HTR-8/SVneo (cell line): ENCODE data around the gene NACC2.
A peak's percentile ranks its signal among the peaks of the same experiment; 100 is the strongest.

Source experiments
- DNase-seq: peaks from one replicate; pipeline ENCODE4 v3.0.0; 2011; ENCODE audit warnings: low spot score, mixed read lengths; ENCODE audit not compliant: insufficient read length
- FAIRE-seq: peaks from 2 replicates; lab custom pipeline; 2011; peaks lifted over from hg19 to GRCh38; lab: Jason Lieb, UNC

Gene NACC2

DNA sequence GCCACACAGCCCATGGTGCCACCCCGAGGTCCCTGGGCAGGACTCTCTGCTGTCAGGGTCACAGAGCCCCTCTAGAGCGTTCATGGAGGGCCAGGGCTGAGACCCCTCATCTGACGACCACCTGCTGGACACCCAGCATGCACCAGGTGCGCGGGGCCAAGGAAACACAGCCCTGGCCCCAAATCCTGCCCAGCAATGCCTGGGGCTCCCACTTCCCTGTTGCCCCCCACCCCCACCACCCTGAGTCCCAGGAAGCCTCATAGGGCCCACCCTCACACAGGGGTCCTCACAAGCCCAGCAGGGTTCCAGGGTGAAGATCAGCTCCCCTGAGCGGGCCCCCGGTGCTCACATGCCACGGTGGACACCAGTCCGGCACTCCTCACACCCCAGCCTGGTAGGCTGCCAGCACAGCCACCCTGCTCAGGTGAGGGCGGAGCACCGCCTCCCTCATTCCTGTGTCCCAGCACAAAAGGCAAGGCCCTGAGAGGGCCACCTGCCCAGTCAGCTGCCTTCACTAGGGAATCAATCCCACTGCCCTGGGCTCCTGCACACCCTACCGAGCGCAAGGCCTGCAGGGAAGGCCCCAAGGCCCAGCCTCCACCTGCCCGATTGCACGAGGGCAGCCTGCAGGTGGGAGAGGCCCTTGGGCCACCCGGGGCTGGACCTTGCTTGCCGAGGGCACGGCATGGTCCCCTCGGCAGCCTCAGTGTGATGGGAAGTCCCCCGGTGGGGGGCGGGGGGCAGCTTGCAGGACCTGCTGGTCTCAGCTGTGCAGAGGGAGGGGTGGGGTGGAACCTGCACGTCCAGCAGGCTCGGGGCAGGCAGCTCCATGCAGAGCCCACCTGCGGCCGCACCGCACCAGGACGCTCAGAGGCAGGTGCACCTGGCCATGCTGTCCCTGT is 77.5 kb downstream of the NACC2 start:
- DNase-seq (no peak), FAIRE-seq (no peak)

DNA sequence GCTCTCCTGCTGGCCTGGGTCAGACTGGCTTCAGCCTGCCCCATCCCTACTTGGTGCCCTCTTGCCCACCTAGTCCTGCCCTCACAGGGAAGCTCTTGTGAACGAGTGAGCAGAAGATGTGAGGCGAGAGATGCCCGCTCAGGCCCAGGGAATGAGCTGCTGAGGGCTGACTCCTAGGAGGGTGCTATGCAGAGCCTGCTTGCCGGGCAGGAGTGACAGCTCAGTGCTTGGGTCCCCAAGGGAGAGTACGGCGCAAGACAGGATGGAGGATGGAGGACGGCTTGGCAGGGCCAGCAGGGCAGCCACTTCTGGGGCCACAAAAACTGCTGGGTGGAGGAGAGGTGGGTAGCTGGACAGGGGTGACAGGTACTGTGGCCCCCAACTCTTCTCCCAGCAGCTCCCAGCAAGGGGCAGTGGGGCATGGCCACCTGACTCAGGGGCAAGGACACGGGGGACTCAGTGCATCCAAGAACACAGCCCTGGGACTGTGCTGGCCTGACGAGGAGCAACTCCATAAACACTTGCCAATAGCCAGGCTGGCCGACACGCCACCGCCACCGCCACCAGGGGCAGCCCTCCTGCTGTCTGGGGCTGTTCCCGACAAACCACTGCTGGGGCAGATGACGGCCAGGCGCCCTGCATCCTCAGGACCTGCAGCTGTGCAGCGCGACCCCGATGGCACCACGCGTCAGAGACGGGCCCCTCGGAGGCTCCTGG is 78.4 kb downstream of the NACC2 start:
- FAIRE-seq (no peak), DNase-seq (no peak)

DNA sequence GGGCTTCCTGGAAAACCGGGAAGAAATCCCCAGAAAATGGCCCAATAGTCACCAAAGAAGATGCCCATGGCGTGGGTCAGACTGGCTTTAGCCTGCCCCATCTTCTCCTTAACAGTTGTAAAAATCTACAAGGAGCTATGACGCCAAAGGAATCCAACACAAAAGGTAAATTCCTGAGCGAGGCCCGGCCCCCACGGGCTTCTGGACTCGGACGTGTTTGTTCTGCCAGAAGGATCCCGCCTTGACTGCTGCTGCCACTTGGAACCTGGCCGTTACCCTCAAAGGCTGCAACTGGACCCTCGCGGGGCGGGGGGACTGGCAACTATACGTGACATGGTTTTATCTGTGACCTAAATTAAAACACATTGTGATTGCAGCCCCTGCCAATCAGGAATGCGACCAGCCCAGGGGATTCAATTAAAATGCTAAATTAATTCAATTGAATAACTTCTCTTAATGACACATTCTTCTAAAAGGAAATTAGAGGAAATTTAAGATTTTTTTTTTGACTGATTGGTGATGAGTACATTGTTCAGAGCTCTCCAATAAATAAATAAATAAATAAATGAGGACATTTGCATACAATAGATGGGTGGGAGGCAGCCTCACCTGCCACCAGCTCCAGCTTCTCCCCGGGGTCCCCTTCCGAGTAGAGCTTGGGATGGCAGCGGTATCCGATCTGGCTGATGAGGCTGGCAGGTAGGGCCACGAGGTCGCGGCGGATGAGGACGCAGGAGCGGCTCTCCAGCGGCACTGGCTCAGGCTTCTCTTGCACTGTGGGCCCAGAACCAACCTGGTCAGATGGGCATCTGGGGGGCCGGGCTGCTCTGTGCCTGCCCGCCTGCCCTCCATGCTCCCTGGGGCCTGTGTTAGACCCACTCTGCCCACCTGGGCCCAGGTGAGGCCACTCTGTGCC is 79.2 kb downstream of the NACC2 start:
- FAIRE-seq (no peak), DNase-seq (no peak)

DNA sequence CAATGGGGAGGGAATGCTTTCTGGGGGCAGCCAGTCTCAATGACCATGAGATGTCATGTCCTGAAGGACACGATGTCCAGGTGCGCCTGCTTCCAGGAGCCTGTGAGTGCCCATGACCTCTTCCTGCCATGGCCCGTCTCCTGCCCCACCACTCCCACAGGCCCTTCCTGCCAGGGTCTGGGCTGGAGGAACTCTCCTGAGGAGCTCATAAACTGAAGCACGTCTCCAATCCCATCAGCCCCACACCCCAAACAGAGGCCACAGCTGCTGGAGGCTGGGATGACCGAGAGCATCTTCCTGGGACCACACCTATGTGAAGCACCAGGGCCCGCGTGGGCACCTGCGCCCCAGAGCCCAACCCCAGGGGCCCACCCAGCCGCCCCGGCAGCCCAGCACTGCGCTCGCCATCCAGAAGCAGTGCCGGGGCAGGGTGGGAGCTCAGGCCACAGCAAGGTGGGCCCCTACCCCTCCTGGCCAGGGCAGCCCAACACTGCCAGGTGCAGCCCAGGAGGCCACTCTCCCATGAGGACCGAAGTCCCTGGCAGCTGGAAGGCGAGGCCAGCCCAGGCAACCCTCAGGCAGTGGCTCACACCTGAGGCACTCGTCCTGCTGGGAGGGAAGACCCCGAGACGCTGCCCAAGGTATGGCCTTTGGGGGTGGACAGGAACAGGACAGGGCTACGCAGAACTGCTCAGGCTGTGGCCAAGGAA is 80.0 kb downstream of the NACC2 start:
- no peak for DNase-seq
- FAIRE-seq = no peak

DNA sequence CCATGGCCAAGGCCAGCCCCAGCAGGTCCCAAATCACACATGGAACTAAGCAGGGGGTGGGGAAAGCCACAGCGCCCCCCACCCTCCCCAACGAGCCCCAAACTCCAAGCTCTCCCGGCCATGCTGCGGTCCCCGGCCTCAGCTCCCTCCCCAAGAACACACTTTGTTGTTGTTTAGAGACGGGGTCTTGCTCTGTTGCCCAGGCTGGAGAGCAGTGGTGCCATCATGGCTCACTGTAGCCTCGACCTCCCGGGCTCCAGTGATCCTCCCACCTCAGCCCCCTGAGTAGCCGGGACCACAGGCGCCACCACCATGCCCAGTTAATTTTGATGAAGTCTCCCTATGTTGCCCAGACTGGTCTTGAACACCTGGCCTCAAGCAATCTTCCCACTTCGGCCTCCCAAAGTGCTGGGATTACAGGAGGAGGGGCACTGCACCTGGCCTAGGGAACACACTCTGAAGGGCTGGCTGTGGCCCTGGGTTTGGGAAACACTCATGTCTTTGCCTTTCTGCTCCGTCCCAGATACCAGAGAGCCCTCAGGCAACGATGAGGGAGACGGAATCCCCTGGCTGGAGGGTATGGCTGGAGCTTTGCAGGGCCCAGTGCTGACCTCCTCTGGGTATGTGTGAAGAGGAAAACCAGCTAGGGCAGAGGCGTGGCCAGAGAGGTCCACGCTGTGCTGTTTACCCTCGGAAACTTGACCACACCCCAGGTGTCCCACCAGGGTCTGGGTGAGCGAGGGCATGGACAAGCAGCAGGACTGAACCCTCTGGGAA is 80.8 kb downstream of the NACC2 start:
- no peak for DNase-seq
- no peak for FAIRE-seq

DNA sequence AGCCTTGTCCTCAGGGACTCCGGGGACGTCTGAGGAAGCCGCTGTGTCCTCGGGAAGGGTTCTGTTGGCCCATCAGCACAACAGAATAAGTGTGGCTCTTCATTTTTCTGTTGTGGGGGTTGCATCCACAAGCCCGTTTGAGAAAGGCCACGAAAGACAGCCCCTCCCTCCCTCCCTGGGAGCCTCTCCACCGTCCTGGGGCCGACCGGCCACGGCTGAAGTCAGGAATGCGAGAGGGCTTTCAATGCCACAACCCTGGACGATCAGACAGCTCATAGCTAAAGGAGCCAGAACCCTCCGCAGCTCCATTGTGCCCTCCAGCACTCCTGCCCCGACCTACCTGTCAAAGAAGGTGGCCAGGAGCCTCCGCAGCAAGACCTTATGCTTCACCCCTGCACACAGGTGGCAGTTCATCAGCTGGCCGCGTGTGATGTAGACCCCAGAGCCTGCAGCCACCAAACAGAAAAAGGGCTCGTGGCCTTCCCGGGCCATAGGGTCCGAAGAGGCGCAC is 81.5 kb downstream of the NACC2 start:
- FAIRE-seq (no peak), DNase-seq (no peak)

DNA sequence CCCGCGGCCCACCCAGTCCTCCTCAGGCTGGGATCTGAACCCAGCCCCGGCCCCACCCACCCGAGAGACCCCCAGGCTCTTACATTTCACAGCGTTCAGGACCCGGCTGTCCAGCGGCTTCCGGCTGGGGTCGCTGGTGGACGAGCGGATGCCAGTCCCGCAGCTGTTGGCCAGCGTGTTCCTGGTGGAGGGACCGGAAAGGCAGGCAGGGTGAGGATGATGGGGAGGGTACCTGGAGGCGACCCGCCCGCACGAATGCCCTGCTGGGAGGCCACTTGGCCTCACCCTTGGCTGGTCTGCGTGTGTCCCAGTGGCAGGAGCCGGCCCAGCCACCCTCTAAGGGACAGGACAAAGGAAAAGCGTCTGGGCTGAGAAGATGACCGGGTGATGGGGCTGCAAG is 82.0 kb downstream of the NACC2 start:
- FAIRE-seq (no peak), DNase-seq (no peak)

DNA sequence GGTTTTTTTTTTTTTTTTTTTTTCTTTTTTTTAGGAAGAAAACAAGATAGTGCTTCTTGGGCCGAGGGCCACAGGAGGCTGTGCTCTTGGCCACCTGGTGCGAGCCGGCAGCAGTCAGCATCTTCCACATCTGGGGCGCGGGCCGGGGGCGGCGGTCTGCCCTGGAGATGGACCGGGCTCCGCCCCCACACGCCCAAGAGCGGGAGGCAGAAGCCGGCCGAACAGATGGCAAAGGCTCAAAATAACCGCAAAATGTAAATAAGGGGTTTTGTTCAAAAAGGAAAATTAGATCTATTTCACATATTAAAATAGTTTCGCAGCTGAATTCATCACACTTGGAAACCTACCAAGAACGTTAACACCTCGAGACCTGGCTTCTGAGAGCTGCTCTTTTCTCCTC is 82.4 kb downstream of the NACC2 start:
- FAIRE-seq = no peak
- no peak for DNase-seq

DNA sequence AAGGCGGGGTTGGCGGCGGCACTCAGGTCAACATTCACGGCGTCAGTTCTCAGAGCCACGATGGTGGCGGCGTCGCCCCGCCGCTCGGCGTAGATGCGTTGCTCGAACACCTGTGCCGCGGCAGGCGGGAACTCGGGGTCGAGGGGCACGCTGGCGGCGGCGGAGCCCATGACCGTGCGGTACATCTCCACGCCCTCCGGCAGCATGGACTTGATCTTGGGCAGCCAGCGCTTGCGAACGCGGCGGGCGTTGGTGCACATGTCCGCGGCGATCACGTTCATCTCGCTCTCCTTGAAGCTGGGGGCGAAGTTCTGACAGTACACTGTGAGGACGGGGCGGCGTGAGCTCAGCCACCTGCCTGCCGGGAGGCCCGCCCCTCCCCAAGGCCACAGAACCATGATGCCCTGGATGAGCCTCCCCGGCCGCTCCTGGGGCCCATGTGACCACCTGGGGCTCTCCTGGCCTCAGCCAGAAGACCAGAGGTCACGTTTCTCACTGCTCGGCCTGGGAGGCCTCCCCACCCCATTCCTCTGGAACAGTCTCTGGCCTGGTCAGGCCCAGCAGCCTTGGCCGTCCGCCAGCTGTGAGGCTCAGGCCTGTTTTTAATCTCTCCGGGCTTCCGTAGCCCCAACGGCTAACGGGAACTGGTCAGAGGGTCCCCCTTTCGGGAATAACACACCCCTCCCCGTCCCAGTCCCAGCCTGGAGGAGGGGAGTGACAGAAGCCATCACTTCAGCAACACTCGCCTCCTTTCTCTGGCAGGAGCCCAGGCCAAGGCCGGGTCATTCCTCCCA is 83.2 kb downstream of the NACC2 start:
- FAIRE-seq (no peak), DNase-seq (no peak)

DNA sequence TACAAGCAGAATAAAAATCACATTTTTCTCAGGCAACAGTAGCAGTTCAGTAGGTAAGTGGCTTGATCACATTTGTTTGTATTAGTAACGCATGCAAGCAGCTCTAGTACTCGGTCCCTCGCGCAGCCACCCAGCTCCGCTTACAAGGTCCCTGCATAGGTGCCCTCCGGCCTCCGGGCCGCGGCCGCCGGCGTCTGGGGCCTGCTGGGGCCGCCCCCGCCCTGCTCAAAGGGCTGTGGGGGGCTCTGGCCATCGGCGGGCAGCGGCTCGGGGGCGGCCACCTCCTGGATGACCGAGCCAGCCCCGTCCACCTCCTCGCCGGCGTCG is 83.8 kb downstream of the NACC2 start:
- no peak for FAIRE-seq
- no peak for DNase-seq

DNA sequence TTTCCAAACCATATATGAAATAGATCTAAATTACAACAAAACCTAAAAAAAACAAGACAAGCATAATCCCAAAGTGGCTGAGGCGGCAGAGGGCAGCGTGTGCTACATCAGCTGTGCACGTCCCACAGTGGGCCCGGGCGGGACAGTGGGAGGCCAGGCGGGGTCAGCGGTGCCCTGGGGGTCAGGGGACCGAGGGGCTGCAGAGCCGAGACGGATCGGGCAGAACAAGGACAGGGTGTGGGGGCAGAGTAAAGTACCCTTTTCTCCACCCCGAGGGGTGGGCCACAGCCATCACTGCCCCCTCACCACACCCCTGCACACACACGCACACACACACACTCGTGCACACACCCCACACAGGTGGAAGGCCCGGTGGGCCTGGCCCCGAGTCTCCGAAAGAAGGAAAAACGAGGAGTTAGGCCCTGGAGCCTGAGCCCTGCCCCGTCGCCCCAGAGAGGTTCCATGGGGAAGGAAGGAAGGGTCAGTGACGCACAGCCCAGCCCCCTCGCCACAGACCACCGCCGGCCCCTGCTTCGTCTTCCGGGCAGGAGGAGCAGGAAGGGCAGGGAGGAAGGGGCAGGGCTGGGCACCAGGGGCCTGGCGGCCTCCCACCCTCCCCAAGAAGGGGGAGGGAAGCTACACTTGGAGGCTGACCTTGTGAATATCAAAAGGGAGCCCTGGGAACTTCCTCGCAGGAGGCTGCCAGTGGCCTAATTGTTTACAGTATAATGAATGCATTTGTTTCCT is 84.3 kb downstream of the NACC2 start:
- DNase-seq (no peak), FAIRE-seq (no peak)

DNA sequence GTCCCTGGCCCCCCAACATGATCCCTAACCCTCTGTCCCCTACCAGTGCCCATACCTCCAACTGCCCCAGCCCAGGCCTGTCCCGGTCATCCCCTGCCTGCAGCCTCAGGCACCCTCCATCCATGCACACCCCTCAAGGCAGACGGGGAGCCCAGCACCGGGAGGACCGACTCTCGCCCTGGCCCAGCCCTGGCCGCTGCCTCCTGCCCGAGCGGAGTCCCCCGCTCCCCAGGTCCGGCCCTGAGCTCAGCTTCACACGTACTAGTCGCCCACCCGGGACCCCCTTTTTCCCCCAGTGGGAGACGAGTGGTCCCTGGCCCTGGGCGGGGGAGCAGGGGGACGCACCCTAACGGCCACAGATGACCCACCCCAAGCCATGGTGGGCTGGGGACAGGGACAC is 84.9 kb downstream of the NACC2 start:
- FAIRE-seq = no peak
- no peak for DNase-seq

DNA sequence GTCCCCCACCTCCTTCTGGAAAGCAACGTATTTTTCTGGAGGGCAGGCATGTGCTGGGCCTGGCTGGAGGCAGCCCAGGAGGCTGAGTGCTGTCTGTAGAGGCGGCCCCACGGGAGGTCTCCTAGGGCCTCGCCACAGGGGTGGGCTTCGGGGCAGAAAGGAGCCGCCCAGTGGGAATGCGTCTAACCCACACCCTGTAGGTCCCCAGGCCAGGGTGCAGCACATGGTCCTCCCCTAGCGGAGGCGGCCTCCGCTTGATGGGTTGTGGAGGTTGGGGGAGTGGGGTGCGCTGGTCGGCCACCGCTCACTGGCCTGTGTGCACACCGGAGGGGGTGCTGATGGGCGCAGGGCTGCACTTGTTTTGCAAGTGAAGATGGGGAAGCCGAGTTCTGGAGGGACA is 85.6 kb downstream of the NACC2 start:
- FAIRE-seq = no peak
- no peak for DNase-seq

DNA sequence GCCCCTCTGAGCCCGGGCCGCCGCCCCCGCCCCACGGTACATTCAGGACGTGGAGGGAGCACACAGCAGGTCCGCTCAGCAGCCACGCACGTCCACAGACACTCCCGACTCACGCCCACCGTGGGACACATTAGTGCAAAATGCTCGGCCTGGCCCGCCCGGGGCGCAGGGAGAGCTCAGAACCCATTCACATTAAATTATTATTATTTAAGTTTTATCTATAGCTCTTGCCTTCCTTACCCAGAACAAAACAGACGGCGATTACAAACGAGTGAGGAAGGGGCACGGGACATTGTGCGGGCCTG is 86.4 kb downstream of the NACC2 start:
- FAIRE-seq (no peak), DNase-seq (no peak)

DNA sequence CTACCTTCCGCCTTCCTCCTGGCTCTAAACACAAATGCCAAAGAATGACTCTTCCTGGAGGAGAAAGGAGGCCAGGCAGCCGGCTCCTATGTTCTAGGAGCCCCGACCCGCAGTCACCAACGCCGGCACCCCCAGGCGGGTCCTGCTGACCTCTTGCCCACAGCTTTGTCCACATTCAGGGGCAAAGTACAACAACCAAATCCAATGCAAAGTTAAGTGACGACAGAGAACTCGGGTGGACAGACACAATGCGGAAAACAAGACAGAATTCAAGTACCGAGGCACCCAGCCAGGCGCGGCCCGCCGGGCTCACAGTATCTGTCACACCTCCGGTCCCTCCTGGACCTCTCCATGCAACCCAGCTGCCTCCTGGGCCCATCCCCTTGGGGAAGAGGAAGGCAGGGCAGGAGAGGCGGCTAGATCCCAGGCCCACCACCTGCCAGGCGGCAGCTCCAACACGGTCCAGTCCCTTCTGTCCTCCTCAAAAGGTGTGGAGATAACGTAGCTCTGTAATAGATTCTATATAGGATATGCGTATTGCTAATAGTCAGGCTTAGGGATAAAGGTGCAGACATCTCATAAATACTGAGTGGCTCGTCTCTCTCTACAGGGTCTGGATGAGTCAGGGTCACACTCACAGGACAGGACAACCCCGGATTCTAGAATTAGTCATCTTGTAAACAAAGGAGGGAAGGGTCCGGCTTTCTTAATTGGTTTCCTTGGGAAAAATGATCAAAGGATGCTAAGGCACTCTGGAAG is 87.0 kb downstream of the NACC2 start:
- no peak for FAIRE-seq
- DNase-seq = peak; percentile 67

DNA sequence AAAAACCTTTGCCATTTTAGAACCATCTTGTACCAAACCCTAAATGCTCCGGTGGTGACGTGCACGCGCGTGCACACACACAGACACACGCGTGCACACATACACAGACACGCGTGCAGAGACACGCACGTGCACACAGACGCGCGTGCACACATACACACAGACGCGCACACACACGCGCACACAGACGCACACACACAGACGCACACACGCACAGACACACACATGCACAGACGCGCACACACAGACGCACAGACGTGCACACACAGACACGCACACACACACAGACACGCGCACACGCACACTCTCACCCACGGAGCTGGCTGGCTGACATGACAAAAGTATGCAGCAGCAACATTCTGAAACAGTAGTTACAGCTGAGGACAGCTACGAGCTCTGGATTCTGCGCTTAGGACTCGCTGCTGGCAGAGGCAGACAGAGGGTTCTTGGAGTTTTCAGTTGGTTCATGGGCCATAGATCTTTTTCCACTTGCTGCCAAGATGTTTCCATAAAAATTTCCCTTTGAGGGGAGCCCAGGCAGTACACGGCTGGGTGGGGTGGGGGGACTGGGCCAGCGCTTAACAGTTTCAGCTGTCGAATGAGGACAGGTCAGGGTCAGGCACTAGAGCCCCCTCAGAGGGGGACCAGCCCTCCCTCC is 87.7 kb downstream of the NACC2 start:
- DNase-seq = no peak
- no peak for FAIRE-seq

DNA sequence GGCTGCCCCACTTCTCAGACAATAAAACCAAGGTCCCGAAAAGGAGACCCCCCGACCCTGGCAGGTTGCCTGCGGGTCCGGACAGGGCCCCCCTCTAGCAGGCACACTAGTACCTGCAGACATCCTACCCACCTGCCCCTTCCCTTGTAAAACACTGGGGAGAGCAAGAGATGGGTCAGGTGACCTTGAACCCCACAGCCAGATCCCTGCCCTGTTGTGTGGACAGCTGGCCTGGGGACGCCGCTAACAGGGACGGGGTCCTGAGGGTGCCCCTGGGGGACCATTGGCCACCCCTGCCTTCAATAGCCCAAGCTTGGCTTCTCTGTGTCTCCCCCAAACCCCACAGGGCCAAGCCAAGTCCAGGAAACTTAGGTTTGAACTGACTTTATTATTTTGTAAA is 88.9 kb downstream of the NACC2 start:
- DNase-seq (no peak), FAIRE-seq (no peak)
